ENCODE data around the gene EPN2.

Gene EPN2

GRCh38 chr17:19288453-19288852 lies 51.3 kb downstream of the EPN2 start:
- peak overlapping the region in 1 of 2 donors; percentile 37 for H3K27ac ChIP-seq
- TF ChIP-seq CTCF (IDR thresholded peaks at IDR 0.05) = no peak
- no peak for DNase-seq (ENCODE audit: low spot score)
- H3K4me3 ChIP-seq = no peak overlapping the region

- Histone ChIP-seq H3K27ac (no peak overlapping the region), H3K4me3 (no peak overlapping the region)
- DNase-seq (ENCODE audit: low spot score) = no peak
- TF ChIP-seq CTCF (IDR thresholded peaks at IDR 0.05) = no peak
These were observed 53.0 kb downstream of the EPN2 start for GRCh38 chr17:19290066-19290705.

- no peak for TF ChIP-seq CTCF (IDR thresholded peaks at IDR 0.05)
- Histone ChIP-seq H3K4me3 (no peak overlapping the region), H3K27ac (no peak overlapping the region)
- DNase-seq (ENCODE audit: low spot score) = no peak
These were observed 54.6 kb downstream of the EPN2 start for GRCh38 chr17:19291646-19292376.

GRCh38 chr17:19292377-19292711 lies 55.2 kb downstream of the EPN2 start:
- DNase-seq (ENCODE audit: low spot score) = no peak
- H3K27ac ChIP-seq = no peak overlapping the region
- H3K4me3 ChIP-seq = no peak overlapping the region
- no peak for TF ChIP-seq CTCF (IDR thresholded peaks at IDR 0.05)

- no peak for TF ChIP-seq CTCF (IDR thresholded peaks at IDR 0.05)
- no peak overlapping the region for H3K27ac ChIP-seq
- no peak for DNase-seq (ENCODE audit: low spot score)
- H3K4me3 ChIP-seq = no peak overlapping the region
These were observed 57.3 kb downstream of the EPN2 start for GRCh38 chr17:19294443-19294842.

GRCh38 chr17:19295473-19296135 lies 58.4 kb downstream of the EPN2 start:
- no peak for TF ChIP-seq CTCF (IDR thresholded peaks at IDR 0.05)
- Histone ChIP-seq H3K4me3 (no peak overlapping the region), H3K27ac (no peak overlapping the region)
- DNase-seq (ENCODE audit: low spot score) = no peak
